Activated CD8-positive, alpha-beta memory T cell treated with anti-CD3 and anti-CD28 coated beads for 36 hours (primary cell): Measurements from ENCODE around the gene STARD8. TPM values are rescaled to one million over a fixed set of nuclear protein-coding genes. Genes with fewer than 3 reads are reported as not detected.
"Not testable (repeated sequence)": the region's sequence is repeated elsewhere in the genome, so short reads cannot be mapped to it uniquely, and the experiment has no call there.

Experiments used
- CTCF ChIA-PET: fragments of 350-600 bp; sonication (Branson Sonifier 250); formaldehyde crosslinking; loops from one replicate; lab custom pipeline; 2021; ENCODE audit warnings: antibody characterized with exemption; lab: Charles Lee
- POLR2A ChIA-PET: fragments of 350-600 bp; sonication (Branson Sonifier 250); formaldehyde crosslinking; loops from one replicate; lab custom pipeline; 2021; ENCODE audit warnings: antibody characterized with exemption; lab: Charles Lee
- total RNA-seq, 2 experiments: library from RNA; stranded (reverse); gene quantifications; one replicate each; pipeline ENCODE4 v1.2.3, GENCODE V29; 2021

Gene STARD8
- total RNA-seq, 2 experiments from 2014 or later, result 0.19 TPM

GRCh38 chrX:68656473-68656872, 9.0 kb downstream of the STARD8 start:
- POLR2A ChIA-PET, CTCF ChIA-PET: not testable (repeated sequence)

- POLR2A ChIA-PET, result no interaction called here
- CTCF ChIA-PET, result no interaction called here
These were observed 11.1 kb downstream of the STARD8 start for GRCh38 chrX:68658530-68658929.

- ChIA-PET CTCF (no interaction called here), POLR2A (no interaction called here)
These were observed 11.9 kb downstream of the STARD8 start for GRCh38 chrX:68659385-68659784.

- CTCF ChIA-PET, result no interaction called here
- POLR2A ChIA-PET, result no interaction called here
These were observed 12.3 kb downstream of the STARD8 start for GRCh38 chrX:68659786-68660185.

GRCh38 chrX:68660746-68661145, 13.3 kb downstream of the STARD8 start:
- POLR2A ChIA-PET, result no interaction called here
- CTCF ChIA-PET, result no interaction called here

GRCh38 chrX:68665502-68665901, 18.0 kb downstream of the STARD8 start:
- CTCF ChIA-PET, result no interaction called here
- POLR2A ChIA-PET, result no interaction called here

- ChIA-PET POLR2A (no interaction called here), CTCF (no interaction called here)
These were observed 19.1 kb downstream of the STARD8 start for GRCh38 chrX:68666580-68666979.

GRCh38 chrX:68669094-68669860, 21.8 kb downstream of the STARD8 start:
- CTCF ChIA-PET, result no interaction called here
- POLR2A ChIA-PET, result no interaction called here

- ChIA-PET POLR2A (no interaction called here), CTCF (no interaction called here)
These were observed 22.4 kb downstream of the STARD8 start for GRCh38 chrX:68669871-68670270.

GRCh38 chrX:68671221-68671620, 23.8 kb downstream of the STARD8 start:
- POLR2A ChIA-PET, result no interaction called here
- CTCF ChIA-PET, result no interaction called here

- ChIA-PET CTCF (no interaction called here), POLR2A (no interaction called here)
These were observed 25.3 kb downstream of the STARD8 start for GRCh38 chrX:68672581-68673318.

GRCh38 chrX:68675571-68675970, 28.1 kb downstream of the STARD8 start:
- ChIA-PET CTCF (no interaction called here), POLR2A (no interaction called here)

- ChIA-PET POLR2A (no interaction called here), CTCF (no interaction called here)
These were observed 28.9 kb downstream of the STARD8 start for GRCh38 chrX:68676335-68676734.

- ChIA-PET POLR2A (no interaction called here), CTCF (no interaction called here)
These were observed 30.5 kb downstream of the STARD8 start for GRCh38 chrX:68677998-68678397.

GRCh38 chrX:68681443-68681941, 34.0 kb downstream of the STARD8 start:
- CTCF ChIA-PET, result no interaction called here
- POLR2A ChIA-PET, result no interaction called here

GRCh38 chrX:68682790-68683189, 35.3 kb downstream of the STARD8 start:
- CTCF ChIA-PET, result no interaction called here
- POLR2A ChIA-PET, result no interaction called here

GRCh38 chrX:68683580-68683979, 36.1 kb downstream of the STARD8 start:
- POLR2A ChIA-PET, result interaction anchor here (0.6 kb wide), 1 partner anchor 833 kb away, joined by 4 read pairs; no protein-coding TSS in a partner anchor
- CTCF ChIA-PET, result no interaction called here

- POLR2A ChIA-PET, result interaction anchor here (0.6 kb wide), 1 partner anchor 834 kb away, joined by 4 read pairs; no protein-coding TSS in a partner anchor
- CTCF ChIA-PET, result no interaction called here
These were observed 36.9 kb downstream of the STARD8 start for GRCh38 chrX:68684291-68684918.

GRCh38 chrX:68684919-68685304, 37.4 kb downstream of the STARD8 start:
- POLR2A ChIA-PET, result no interaction called here
- CTCF ChIA-PET, result no interaction called here

GRCh38 chrX:68685685-68686084, 38.2 kb downstream of the STARD8 start:
- POLR2A ChIA-PET, result no interaction called here

More at GRCh38 chrX:68685685-68686084, 38.2 kb downstream of the STARD8 start:
- CTCF ChIA-PET, result no interaction called here
